ENCODE measurements around the gene MCAT.

The MCAT gene

DNA sequence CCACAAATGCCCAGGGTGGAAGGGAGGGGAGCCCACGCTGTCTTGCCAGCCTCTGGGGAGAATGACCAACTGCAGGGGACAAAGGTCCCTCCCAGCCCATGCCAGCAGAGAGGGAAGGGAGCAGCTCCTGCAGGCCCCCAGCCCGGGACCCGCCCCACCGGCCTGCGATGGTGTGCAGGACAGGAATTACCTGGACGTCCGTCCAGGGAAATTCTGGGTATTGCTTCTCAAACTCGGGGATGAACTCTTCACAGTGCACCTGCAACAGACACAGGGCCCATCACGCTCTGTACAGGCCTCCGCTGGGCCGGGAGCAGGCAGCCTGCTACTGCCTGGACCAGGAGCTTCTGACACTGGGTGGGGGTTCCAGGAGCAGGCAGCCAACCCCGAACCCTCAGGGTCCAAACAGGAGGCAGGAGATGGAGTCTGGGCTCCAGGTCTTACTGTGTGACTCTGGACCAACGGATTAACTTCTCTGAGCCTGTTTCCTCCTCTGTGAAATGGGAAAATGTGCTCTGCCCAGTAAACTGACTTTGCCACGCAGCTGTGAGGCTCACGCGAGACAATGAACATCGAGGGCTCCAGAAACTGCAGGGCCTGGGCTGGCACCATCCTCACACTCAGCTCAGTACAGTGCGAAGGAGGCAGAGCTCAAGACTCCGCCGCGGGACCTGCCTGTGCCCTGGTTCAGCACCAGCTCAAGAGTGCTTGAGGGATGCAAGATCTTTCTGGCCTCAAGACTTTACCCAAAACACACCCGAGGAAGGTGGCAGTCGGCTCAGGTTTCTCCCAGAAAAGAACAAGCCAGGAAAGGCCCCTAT is 26.3 kb upstream of the MCAT start:
- Histone ChIP-seq H3K14ac (ENCODE audit: low read length in 2 of 2) (no peak overlapping the region), H4K8ac (ENCODE audit: low read length) (no peak overlapping the region), H3K23ac (ENCODE audit: low read length in 2 of 2) (no peak overlapping the region), H3K79me1 (replicated peaks; ENCODE audit: low read length, poor library complexity, severe bottlenecking) (peaks cover 5% of the 10 kb centered on the region), H3K4me1 (ENCODE audit: control insufficient read depth, insufficient read depth, low read depth, low read length) (peaks cover 28% of the 10 kb centered on the region), H3K18ac (ENCODE audit: low read depth in 1 of 2, low read length in 2 of 2) (no peak overlapping the region), H3K27ac (ENCODE audit: low read length, poor library complexity, severe bottlenecking) (no peak overlapping the region), H3K36me3 (ENCODE audit: control insufficient read depth in 1 of 2, insufficient read depth in 2 of 2, low read depth in 1 of 2, low read length in 2 of 2) (peaks cover 55 to 80% of the 10 kb centered on the region in 2 experiments), H2BK120ac (ENCODE audit: low read depth, low read length) (no peak overlapping the region), H3K4ac (ENCODE audit: low read depth in 1 of 2, low read length in 2 of 2) (no peak overlapping the region), H3K27me3 (ENCODE audit: control insufficient read depth in 1 of 2, insufficient read depth in 1 of 2, low read length in 2 of 2) (no peaks in the 10 kb centered on the region), H3K4me2 (ENCODE audit: low read length, poor library complexity, severe bottlenecking) (no peak overlapping the region), H2BK12ac (ENCODE audit: low read length in 2 of 2) (no peak overlapping the region), H2AFZ (ENCODE audit: low read depth, low read length) (no peak overlapping the region), H2BK5ac (ENCODE audit: low read depth, low read length, poor library complexity, severe bottlenecking) (no peak overlapping the region), H3K9me3 (ENCODE audit: control insufficient read depth, low read length) (no peaks in the 10 kb centered on the region), H2BK15ac (ENCODE audit: low read depth, poor library complexity, severe bottlenecking) (no peak overlapping the region), H3K4me3 (ENCODE audit: insufficient read depth in 1 of 2, low read depth in 1 of 2, low read length in 2 of 2) (no peak overlapping the region), H3K9ac (ENCODE audit: low read length) (no peak overlapping the region), H2AK5ac (ENCODE audit: low read length, severe bottlenecking) (peak overlapping the region; percentile 41), H4K91ac (ENCODE audit: low read length) (no peak overlapping the region)
- WGBS, result 96% methylated on average over 22 of the region's 23 CpGs
- DNase-seq, result no peak

DNA sequence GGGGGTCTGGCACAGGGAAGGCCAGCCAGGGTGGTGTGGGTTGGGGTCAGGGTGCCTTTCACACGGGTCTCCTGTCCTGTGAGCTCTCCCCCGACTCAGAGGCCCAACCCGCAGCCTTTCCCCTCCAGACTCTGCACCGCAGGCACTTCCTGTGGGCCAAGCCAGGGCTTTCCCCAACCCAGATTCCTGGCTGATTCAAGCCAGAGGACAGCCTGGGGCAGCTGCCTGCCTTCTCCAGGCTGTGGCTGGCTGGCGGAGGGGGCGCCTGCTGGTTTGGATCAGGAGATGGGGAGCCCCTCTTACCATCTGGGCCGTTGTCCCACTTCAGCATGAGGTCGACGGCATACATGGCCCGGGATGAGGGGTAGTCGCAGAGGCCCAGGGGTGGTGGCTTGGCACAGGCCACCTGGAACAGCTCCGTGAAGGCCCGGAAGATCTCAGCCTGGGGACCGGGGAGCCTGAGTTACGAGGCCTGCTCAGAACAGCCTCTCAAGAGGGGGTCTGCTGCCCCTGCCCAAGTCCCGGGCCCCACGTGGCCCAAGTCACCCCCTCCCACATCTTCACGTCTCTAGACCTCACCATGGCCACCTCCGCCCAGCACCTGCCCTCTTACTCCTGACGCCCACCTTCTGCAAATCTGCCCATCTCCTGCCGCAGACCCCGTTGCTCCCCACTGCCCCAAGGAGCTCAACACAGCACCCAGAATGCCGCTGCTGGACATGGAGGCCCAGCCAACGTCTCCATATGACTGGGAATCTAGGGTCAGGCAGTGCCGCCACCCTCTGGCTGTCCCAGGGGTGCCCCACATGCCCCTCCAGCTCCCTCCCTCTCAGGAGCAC is 25.5 kb upstream of the MCAT start:
- Histone ChIP-seq H3K27ac (ENCODE audit: low read length, poor library complexity, severe bottlenecking) (peak overlapping the region; percentile 44), H3K27me3 (ENCODE audit: control insufficient read depth in 1 of 2, insufficient read depth in 1 of 2, low read length in 2 of 2) (no peaks in the 10 kb centered on the region), H3K23ac (ENCODE audit: low read length in 2 of 2) (no peak overlapping the region), H3K36me3 (ENCODE audit: control insufficient read depth in 1 of 2, insufficient read depth in 2 of 2, low read depth in 1 of 2, low read length in 2 of 2) (peaks cover 46 to 79% of the 10 kb centered on the region in 2 experiments), H3K4me3 (ENCODE audit: insufficient read depth in 1 of 2, low read depth in 1 of 2, low read length in 2 of 2) (no peak overlapping the region), H3K14ac (ENCODE audit: low read length in 2 of 2) (no peak overlapping the region), H2AFZ (ENCODE audit: low read depth, low read length) (no peak overlapping the region), H3K9me3 (ENCODE audit: control insufficient read depth, low read length) (no peaks in the 10 kb centered on the region), H3K4me2 (ENCODE audit: low read length, poor library complexity, severe bottlenecking) (no peak overlapping the region), H3K79me1 (replicated peaks; ENCODE audit: low read length, poor library complexity, severe bottlenecking) (peaks cover 5% of the 10 kb centered on the region), H2AK5ac (ENCODE audit: low read length, severe bottlenecking) (peak overlapping the region; percentile 41), H2BK5ac (ENCODE audit: low read depth, low read length, poor library complexity, severe bottlenecking) (no peak overlapping the region), H2BK120ac (ENCODE audit: low read depth, low read length) (no peak overlapping the region), H4K8ac (ENCODE audit: low read length) (no peak overlapping the region), H3K9ac (ENCODE audit: low read length) (peak overlapping the region; percentile 29), H3K18ac (ENCODE audit: low read depth in 1 of 2, low read length in 2 of 2) (no peak overlapping the region), H3K4me1 (ENCODE audit: control insufficient read depth, insufficient read depth, low read depth, low read length) (peaks cover 25% of the 10 kb centered on the region), H3K4ac (ENCODE audit: low read depth in 1 of 2, low read length in 2 of 2) (no peak overlapping the region), H2BK12ac (ENCODE audit: low read length in 2 of 2) (no peak overlapping the region), H2BK15ac (ENCODE audit: low read depth, poor library complexity, severe bottlenecking) (peak overlapping the region; percentile 32), H4K91ac (ENCODE audit: low read length) (peak overlapping the region; percentile 11)
- WGBS, result 93% methylated on average over 25 of the region's 25 CpGs
- peak; percentile 60 for DNase-seq

DNA sequence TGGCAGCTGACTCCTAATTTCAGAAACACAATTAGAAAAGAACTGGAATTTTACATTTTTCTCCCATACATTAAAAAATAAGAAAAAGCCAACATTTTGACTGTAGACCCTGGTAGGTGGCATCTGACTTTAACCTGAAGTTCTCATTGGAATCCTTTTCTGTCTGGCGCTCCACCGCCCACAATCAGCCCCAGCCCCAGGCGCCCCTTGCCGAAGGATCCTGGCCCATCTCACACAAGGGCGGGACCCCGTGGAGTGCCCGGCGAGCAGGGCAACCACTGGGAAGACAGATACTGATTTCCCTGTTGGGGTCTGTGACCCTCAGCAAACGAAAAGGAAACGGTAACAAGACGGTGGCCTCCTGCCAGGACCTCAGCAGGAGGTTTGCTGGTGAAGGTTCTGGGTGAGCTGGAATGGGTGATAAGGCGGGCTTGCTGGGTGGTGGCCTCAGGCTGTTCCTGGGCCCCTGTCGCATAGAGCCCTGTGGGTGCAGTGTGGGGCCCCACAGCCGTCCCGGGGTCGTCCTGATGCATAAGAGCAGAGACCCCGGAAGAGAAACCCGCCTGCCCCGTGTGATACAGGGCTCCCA is 23.9 kb upstream of the MCAT start:
- H3K23ac ChIP-seq (ENCODE audit: low read length in 2 of 2), result no peak overlapping the region
- no peak overlapping the region for H3K18ac ChIP-seq (ENCODE audit: low read depth in 1 of 2, low read length in 2 of 2)
- no peak overlapping the region for H3K14ac ChIP-seq (ENCODE audit: low read length in 2 of 2)
- H3K36me3 ChIP-seq (ENCODE audit: control insufficient read depth in 1 of 2, insufficient read depth in 2 of 2, low read depth in 1 of 2, low read length in 2 of 2), result peaks cover 44 to 82% of the 10 kb centered on the region in 2 experiments
- H3K79me1 ChIP-seq (replicated peaks; ENCODE audit: low read length, poor library complexity, severe bottlenecking), result peaks cover 5% of the 10 kb centered on the region
- H3K27ac ChIP-seq (ENCODE audit: low read length, poor library complexity, severe bottlenecking), result no peak overlapping the region
- H3K27me3 ChIP-seq (ENCODE audit: control insufficient read depth in 1 of 2, insufficient read depth in 1 of 2, low read length in 2 of 2), result no peaks in the 10 kb centered on the region
- H2AK5ac ChIP-seq (ENCODE audit: low read length, severe bottlenecking), result no peak overlapping the region
- no peak overlapping the region for H3K4ac ChIP-seq (ENCODE audit: low read depth in 1 of 2, low read length in 2 of 2)
- H3K9ac ChIP-seq (ENCODE audit: low read length), result no peak overlapping the region
- no peak overlapping the region for H4K8ac ChIP-seq (ENCODE audit: low read length)
- H3K9me3 ChIP-seq (ENCODE audit: control insufficient read depth, low read length), result no peaks in the 10 kb centered on the region
- H3K4me3 ChIP-seq (ENCODE audit: insufficient read depth in 1 of 2, low read depth in 1 of 2, low read length in 2 of 2), result no peak overlapping the region
- H2BK15ac ChIP-seq (ENCODE audit: low read depth, poor library complexity, severe bottlenecking), result no peak overlapping the region
- H2BK5ac ChIP-seq (ENCODE audit: low read depth, low read length, poor library complexity, severe bottlenecking), result no peak overlapping the region
- H2AFZ ChIP-seq (ENCODE audit: low read depth, low read length), result no peak overlapping the region
- no peak overlapping the region for H2BK12ac ChIP-seq (ENCODE audit: low read length in 2 of 2)
- no peak for DNase-seq
- H3K4me2 ChIP-seq (ENCODE audit: low read length, poor library complexity, severe bottlenecking), result no peak overlapping the region
- WGBS, result 97% methylated on average over 19 of the region's 19 CpGs
- peaks cover 25% of the 10 kb centered on the region for H3K4me1 ChIP-seq (ENCODE audit: control insufficient read depth, insufficient read depth, low read depth, low read length)
- H4K91ac ChIP-seq (ENCODE audit: low read length), result no peak overlapping the region
- H2BK120ac ChIP-seq (ENCODE audit: low read depth, low read length), result no peak overlapping the region

Measured in mesenchymal stem cell (in vitro differentiated cells and primary cell).